Measurements from ENCODE around the gene KCND3. TPM values are rescaled to one million over a fixed set of nuclear protein-coding genes. Genes with fewer than 3 reads are reported as not detected.

KCND3 gene
- total and polyA plus RNA-seq, 4 donors: 1.0 to 27.1 (median 6.1) TPM

DNA sequence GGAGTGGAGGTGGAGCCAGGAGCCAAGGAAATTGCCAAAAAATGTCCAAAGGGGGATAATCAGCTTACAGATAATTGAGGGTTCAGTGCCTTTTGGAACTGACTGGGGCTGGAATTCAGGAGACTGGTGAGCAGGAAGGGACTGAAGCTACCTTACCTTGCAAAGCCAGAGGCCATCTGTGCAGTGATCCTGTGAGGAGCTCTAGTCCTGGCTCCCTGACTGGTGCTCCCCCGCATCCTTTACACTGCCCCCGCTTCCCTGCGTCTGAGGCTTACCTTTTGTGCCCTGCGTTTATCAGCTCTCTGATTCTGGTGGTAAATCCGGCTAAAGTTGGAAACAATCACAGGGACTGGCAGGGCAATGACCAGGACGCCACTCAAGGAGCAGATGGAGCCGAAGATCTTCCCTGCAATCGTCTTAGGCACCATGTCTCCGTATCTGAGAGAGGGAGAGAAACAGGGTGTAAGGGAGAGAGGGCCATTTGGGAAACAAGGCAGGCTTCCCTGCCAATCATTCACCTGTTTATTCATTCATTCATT lies 202.7 kb downstream of the KCND3 start:
- H3K4me1 ChIP-seq (ENCODE audit: control insufficient read depth in 4 of 4, insufficient read depth in 4 of 4, low read length in 3 of 4): no peaks in the 10 kb centered on the region
- no peak overlapping the region for H3K27ac ChIP-seq (ENCODE audit: low read depth in 1 of 2, low read length in 2 of 2)
- H3K4me3 ChIP-seq (ENCODE audit: low read depth in 1 of 3, low read length in 3 of 3): no peak overlapping the region
- H3K9me3 ChIP-seq (ENCODE audit: control insufficient read depth in 4 of 4, low read length in 3 of 4): no peaks in the 10 kb centered on the region
- H3K9ac ChIP-seq (ENCODE audit: low read depth in 1 of 2, low read length in 2 of 2): no peak overlapping the region
- no peaks in the 10 kb centered on the region for H3K27me3 ChIP-seq (ENCODE audit: control insufficient read depth in 4 of 4, insufficient read depth in 4 of 4, low read length in 3 of 4)
- WGBS: 92% methylated on average over 9 of the region's 9 CpGs
- TF ChIP-seq FOXA2 (IDR thresholded peaks at IDR 0.05) (no peak), HNF4G (IDR thresholded peaks at IDR 0.05) (no peak), FOXA1 (IDR thresholded peaks at IDR 0.05) (no peak)
- no peak for DNase-seq (ENCODE audit: low spot score)
- no peaks in the 10 kb centered on the region for H3K36me3 ChIP-seq (ENCODE audit: control insufficient read depth in 4 of 4, insufficient read depth in 3 of 4, low read depth in 1 of 4, low read length in 3 of 4)

DNA sequence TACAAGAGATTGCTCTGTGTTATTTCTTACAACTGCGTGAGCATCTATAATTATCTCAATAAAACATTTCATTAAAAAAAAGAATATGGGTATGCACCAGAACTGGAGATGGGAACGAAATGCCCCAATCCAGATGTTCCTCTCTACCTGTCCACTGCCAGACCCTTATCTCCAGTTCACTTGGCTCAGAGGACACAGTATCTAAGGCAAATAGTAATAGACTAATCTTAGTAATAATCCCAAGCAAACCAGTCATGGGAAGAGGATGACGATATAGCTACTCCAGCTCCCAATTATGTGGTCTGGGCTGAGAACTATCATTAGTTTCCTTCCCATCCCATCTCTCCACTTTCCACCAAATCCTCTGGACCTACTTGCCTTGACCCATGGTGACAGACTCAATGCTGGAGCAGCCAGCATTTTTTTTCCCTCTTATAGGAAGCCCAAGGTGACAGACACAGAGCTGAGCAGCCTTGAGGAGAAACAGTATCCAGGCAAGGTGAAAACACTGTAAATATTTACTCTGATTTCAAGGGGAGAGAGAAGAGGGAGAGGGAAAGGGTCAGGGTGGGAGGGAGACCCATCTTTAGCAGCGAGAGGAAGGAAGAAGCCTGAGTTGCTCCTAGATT lies 205.1 kb downstream of the KCND3 start:
- no peaks in the 10 kb centered on the region for H3K4me1 ChIP-seq (ENCODE audit: control insufficient read depth in 4 of 4, insufficient read depth in 4 of 4, low read length in 3 of 4)
- 90% methylated on average over 4 of the region's 4 CpGs for WGBS
- peaks cover 0 to 5% (median 2%) of the 10 kb centered on the region in 4 donors for H3K36me3 ChIP-seq (ENCODE audit: control insufficient read depth in 4 of 4, insufficient read depth in 3 of 4, low read depth in 1 of 4, low read length in 3 of 4)
- H3K27me3 ChIP-seq (ENCODE audit: control insufficient read depth in 4 of 4, insufficient read depth in 4 of 4, low read length in 3 of 4): no peaks in the 10 kb centered on the region
- no peaks in the 10 kb centered on the region for H3K9me3 ChIP-seq (ENCODE audit: control insufficient read depth in 4 of 4, low read length in 3 of 4)
- DNase-seq (ENCODE audit: low spot score): no peak
- no peak for TF ChIP-seq JUND (IDR thresholded peaks at IDR 0.05)
- TF ChIP-seq, protein P1, sequence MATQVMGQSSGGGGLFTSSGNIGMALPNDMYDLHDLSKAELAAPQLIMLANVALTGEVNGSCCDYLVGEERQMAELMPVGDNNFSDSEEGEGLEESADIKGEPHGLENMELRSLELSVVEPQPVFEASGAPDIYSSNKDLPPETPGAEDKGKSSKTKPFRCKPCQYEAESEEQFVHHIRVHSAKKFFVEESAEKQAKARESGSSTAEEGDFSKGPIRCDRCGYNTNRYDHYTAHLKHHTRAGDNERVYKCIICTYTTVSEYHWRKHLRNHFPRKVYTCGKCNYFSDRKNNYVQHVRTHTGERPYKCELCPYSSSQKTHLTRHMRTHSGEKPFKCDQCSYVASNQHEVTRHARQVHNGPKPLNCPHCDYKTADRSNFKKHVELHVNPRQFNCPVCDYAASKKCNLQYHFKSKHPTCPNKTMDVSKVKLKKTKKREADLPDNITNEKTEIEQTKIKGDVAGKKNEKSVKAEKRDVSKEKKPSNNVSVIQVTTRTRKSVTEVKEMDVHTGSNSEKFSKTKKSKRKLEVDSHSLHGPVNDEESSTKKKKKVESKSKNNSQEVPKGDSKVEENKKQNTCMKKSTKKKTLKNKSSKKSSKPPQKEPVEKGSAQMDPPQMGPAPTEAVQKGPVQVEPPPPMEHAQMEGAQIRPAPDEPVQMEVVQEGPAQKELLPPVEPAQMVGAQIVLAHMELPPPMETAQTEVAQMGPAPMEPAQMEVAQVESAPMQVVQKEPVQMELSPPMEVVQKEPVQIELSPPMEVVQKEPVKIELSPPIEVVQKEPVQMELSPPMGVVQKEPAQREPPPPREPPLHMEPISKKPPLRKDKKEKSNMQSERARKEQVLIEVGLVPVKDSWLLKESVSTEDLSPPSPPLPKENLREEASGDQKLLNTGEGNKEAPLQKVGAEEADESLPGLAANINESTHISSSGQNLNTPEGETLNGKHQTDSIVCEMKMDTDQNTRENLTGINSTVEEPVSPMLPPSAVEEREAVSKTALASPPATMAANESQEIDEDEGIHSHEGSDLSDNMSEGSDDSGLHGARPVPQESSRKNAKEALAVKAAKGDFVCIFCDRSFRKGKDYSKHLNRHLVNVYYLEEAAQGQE (IDR thresholded peaks at IDR 0.05): no peak
- no peak overlapping the region for H3K9ac ChIP-seq (ENCODE audit: low read depth in 1 of 2, low read length in 2 of 2)
- no peak overlapping the region for H3K4me3 ChIP-seq (ENCODE audit: low read depth in 1 of 3, low read length in 3 of 3)
- no peak overlapping the region for H3K27ac ChIP-seq (ENCODE audit: low read depth in 1 of 2, low read length in 2 of 2)

DNA sequence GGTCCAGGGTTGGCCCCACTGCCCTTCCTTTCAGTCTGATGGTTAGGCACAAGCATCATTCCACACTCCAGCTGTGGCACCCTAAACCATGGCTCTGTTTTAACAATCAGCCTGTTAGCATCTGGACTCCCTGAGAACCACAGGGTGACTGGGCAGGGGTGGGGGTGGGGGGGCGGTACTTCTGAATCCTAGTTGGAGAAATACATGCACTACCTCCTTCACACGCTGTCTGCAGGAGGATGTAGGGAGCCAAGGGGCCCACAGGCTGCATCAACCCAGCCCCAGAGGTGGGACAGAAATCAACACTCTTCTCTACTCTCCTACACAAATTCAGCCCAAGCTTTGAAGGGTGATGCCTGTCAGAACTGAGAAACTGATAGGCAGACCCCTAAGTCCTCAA lies 209.9 kb downstream of the KCND3 start:
- Histone ChIP-seq H3K9me3 (ENCODE audit: control insufficient read depth in 4 of 4, low read length in 3 of 4) (no peaks in the 10 kb centered on the region), H3K9ac (ENCODE audit: low read depth in 1 of 2, low read length in 2 of 2) (no peak overlapping the region), H3K36me3 (ENCODE audit: control insufficient read depth in 4 of 4, insufficient read depth in 3 of 4, low read depth in 1 of 4, low read length in 3 of 4) (peaks cover 0 to 20% (median 7%) of the 10 kb centered on the region in 4 donors), H3K4me1 (ENCODE audit: control insufficient read depth in 4 of 4, insufficient read depth in 4 of 4, low read length in 3 of 4) (no peaks in the 10 kb centered on the region), H3K27me3 (ENCODE audit: control insufficient read depth in 4 of 4, insufficient read depth in 4 of 4, low read length in 3 of 4) (no peaks in the 10 kb centered on the region), H3K27ac (ENCODE audit: low read depth in 1 of 2, low read length in 2 of 2) (no peak overlapping the region), H3K4me3 (ENCODE audit: low read depth in 1 of 3, low read length in 3 of 3) (no peak overlapping the region)
- WGBS: 95% methylated on average over 2 of the region's 2 CpGs
- no peak for DNase-seq (ENCODE audit: low spot score)
- TF ChIP-seq, protein P2, sequence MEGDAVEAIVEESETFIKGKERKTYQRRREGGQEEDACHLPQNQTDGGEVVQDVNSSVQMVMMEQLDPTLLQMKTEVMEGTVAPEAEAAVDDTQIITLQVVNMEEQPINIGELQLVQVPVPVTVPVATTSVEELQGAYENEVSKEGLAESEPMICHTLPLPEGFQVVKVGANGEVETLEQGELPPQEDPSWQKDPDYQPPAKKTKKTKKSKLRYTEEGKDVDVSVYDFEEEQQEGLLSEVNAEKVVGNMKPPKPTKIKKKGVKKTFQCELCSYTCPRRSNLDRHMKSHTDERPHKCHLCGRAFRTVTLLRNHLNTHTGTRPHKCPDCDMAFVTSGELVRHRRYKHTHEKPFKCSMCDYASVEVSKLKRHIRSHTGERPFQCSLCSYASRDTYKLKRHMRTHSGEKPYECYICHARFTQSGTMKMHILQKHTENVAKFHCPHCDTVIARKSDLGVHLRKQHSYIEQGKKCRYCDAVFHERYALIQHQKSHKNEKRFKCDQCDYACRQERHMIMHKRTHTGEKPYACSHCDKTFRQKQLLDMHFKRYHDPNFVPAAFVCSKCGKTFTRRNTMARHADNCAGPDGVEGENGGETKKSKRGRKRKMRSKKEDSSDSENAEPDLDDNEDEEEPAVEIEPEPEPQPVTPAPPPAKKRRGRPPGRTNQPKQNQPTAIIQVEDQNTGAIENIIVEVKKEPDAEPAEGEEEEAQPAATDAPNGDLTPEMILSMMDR (IDR thresholded peaks at IDR 0.05; ENCODE audit: low read depth, low read length, missing input control): no peak
- TF ChIP-seq FOXA2 (IDR thresholded peaks at IDR 0.05) (no peak), SP1 (IDR thresholded peaks at IDR 0.05) (no peak), NR2F2 (IDR thresholded peaks at IDR 0.05) (no peak)
- TF ChIP-seq, protein P3, sequence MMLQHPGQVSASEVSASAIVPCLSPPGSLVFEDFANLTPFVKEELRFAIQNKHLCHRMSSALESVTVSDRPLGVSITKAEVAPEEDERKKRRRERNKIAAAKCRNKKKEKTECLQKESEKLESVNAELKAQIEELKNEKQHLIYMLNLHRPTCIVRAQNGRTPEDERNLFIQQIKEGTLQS (IDR thresholded peaks at IDR 0.05): no peak
